ENCODE measurements around the gene KRTAP5-1.

Gene KRTAP5-1

DNA sequence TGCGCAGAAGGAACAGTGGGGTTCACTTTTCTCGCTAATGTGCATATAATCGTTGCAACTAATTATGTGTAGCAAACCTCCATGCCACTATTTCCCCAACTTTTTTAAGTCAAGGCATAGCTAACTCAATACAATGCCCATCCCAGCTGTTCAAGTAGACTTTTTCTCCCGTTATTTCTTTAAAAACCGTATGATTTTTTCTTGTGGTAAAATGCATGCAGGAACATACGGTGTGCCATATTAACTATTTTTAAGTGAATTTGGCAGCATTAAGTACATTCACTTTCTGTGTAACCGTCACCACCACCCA lies 10.2 kb downstream of the KRTAP5-1 start:
- peak overlapping the region in 6 of 11 experiments; percentile 26 to 96 (median 69); a peak in 6 of 22 replicates for H3K9ac ChIP-seq
- H3K36me3 ChIP-seq = no peaks in the 10 kb centered on the region; a peak in 2 of 22 replicates
- peaks cover 15 to 25% (median 24%) of the 10 kb centered on the region in 11 experiments for H3K9me3 ChIP-seq (replicated peaks in 1 of 11)
- peaks cover 0 to 32% (median 24%) of the 10 kb centered on the region in 11 experiments; a peak in 20 of 22 replicates for H4K20me1 ChIP-seq
- peak overlapping the region; percentile 93 to 98 (median 96) for H3K4me2 ChIP-seq
- peaks cover 27 to 48% (median 37%) of the 10 kb centered on the region in 10 experiments; a peak in 19 of 20 replicates for H3K4me1 ChIP-seq
- H3K27ac ChIP-seq = no peak overlapping the region
- no peak for TF ChIP-seq Cebpa-rat (IDR thresholded peaks at IDR 0.05)
- peaks cover 49 to 93% (median 86%) of the 10 kb centered on the region in 11 experiments for H3K27me3 ChIP-seq
- peak overlapping the region in 6 of 10 experiments; percentile 62 to 75 (median 70); a peak in 8 of 20 replicates for H3K4me3 ChIP-seq

DNA sequence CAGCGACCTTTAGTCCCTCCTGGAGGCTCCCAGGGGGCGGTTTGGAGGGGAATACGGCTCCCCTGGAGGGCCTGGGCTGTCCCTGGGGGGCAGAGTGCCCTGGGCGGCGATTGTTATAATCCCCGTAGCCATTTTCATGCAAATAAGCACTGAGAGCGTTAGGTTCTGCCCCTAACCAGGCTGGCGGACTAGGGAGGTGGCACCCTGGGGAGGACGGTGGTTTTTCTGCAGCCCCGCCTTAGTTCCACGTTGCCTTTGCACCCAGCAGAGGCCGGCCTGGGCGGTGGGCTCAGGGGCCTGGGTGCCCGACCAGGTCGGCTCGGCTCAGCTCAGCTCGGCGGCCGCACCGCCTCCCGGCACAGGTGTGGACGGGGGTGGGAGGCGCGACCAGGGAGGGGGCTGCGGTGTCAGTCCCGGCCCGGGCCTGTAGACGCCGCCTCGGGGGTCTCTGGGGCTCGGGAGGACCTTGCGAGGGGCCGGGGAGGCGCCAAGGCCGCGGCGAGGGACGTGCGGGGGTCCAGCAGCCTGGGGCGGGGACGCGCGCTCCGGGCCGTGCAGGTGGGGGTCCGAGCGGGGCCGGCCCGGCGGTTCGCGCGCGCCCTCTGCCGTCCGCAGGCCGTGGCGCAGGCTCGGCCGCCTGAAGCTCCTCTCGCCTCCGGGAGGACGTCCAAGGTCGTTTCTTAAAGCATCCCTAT lies 10.7 kb downstream of the KRTAP5-1 start:
- H3K27me3 ChIP-seq = peaks cover 54 to 94% (median 88%) of the 10 kb centered on the region in 11 experiments
- H3K27ac ChIP-seq = peak overlapping the region in 5 of 11 experiments; percentile 8 to 91 (median 27); a peak in 7 of 22 replicates
- H3K9ac ChIP-seq = peak overlapping the region in 10 of 11 experiments; percentile 26 to 96 (median 69); a peak in 16 of 22 replicates
- H4K20me1 ChIP-seq = peaks cover 4 to 37% (median 29%) of the 10 kb centered on the region in 11 experiments; a peak in 21 of 22 replicates
- peak overlapping the region; percentile 93 to 98 (median 96) for H3K4me2 ChIP-seq
- H3K9me3 ChIP-seq (replicated peaks in 1 of 11) = peaks cover 15 to 21% (median 19%) of the 10 kb centered on the region in 11 experiments
- no peaks in the 10 kb centered on the region; a peak in 2 of 22 replicates for H3K36me3 ChIP-seq
- peaks cover 29 to 53% (median 38%) of the 10 kb centered on the region in 10 experiments; a peak in 19 of 20 replicates for H3K4me1 ChIP-seq
- H3K4me3 ChIP-seq = peak overlapping the region; percentile 62 to 75 (median 68)
- TF ChIP-seq Cebpa-rat (IDR thresholded peaks at IDR 0.05) = no peak

DNA sequence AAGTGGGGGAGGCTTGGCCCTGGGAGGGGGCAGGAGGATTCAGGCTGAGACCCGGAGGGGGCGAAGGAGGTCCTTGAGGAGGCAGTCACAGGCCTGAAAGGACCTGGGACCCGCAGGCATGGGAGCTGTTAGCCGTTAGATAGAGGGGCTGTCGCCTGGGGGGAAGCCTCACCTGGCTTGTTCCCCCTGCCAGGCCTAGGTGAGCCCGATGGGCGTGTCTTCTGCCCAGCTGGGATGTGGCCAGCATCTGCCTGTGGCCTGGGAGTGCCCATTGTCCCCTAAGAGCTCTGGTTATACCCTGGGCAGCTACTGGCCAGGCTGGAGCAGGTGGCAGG lies 11.2 kb downstream of the KRTAP5-1 start:
- no peaks in the 10 kb centered on the region; a peak in 2 of 22 replicates for H3K36me3 ChIP-seq
- peaks cover 6 to 42% (median 34%) of the 10 kb centered on the region in 11 experiments; a peak in 21 of 22 replicates for H4K20me1 ChIP-seq
- H3K9ac ChIP-seq = peak overlapping the region in 9 of 11 experiments; percentile 36 to 96 (median 79); a peak in 13 of 22 replicates
- H3K4me3 ChIP-seq = peak overlapping the region; percentile 62 to 75 (median 68)
- peak overlapping the region; percentile 93 to 98 (median 96) for H3K4me2 ChIP-seq
- TF ChIP-seq Cebpa-rat (IDR thresholded peaks at IDR 0.05) = no peak
- peaks cover 29 to 58% (median 40%) of the 10 kb centered on the region in 10 experiments; a peak in 19 of 20 replicates for H3K4me1 ChIP-seq
- peak overlapping the region in 3 of 11 experiments; percentile 21 to 91 (median 85); a peak in 6 of 22 replicates for H3K27ac ChIP-seq
- H3K9me3 ChIP-seq (replicated peaks in 1 of 11) = peaks cover 13 to 15% (median 14%) of the 10 kb centered on the region in 11 experiments
- peaks cover 58 to 95% (median 92%) of the 10 kb centered on the region in 11 experiments for H3K27me3 ChIP-seq

DNA sequence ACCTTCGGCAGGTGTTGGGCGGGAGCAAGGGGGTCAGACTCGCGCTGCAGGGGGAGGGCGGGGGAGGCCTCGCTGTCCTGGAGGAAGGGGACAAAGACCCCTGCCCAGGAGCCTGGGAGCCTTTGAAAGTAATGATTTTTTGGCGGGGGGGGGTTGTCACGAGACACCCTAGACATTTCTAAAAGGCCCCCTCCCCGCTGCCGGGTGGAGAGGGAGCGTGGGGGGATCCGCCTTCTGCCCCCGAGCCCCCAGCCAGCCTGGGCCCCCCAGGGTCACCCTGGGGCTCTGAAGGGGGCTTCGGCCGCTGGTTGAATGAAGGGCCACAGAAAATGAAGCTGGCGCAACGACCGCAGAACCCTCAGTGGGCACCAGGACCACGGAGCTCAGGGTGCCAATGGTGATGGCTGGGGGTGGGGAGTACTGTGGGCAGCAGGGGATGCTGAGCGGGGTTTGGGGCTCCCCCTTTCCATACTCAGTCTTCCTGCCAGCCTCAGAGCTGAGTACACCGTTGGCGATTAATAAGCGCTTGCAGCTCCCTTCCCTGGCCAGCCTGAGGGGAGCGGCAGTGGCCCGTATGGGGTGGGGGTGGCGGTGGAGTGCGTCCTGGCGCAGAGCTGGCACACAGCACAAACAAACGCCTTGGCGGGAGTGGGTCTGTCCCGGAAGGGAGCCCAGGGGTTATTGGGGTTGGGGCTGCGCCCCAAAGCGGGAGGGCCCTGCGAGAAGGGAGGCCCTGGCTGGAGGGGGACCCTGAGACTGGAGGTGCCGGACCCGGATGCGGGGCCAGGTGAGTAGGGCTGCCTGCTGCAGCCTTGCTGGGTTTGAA lies 11.8 kb downstream of the KRTAP5-1 start:
- H3K27me3 ChIP-seq = peaks cover 58 to 95% (median 92%) of the 10 kb centered on the region in 11 experiments
- H3K9ac ChIP-seq = peak overlapping the region in 9 of 11 experiments; percentile 36 to 96 (median 79); a peak in 15 of 22 replicates

DNA sequence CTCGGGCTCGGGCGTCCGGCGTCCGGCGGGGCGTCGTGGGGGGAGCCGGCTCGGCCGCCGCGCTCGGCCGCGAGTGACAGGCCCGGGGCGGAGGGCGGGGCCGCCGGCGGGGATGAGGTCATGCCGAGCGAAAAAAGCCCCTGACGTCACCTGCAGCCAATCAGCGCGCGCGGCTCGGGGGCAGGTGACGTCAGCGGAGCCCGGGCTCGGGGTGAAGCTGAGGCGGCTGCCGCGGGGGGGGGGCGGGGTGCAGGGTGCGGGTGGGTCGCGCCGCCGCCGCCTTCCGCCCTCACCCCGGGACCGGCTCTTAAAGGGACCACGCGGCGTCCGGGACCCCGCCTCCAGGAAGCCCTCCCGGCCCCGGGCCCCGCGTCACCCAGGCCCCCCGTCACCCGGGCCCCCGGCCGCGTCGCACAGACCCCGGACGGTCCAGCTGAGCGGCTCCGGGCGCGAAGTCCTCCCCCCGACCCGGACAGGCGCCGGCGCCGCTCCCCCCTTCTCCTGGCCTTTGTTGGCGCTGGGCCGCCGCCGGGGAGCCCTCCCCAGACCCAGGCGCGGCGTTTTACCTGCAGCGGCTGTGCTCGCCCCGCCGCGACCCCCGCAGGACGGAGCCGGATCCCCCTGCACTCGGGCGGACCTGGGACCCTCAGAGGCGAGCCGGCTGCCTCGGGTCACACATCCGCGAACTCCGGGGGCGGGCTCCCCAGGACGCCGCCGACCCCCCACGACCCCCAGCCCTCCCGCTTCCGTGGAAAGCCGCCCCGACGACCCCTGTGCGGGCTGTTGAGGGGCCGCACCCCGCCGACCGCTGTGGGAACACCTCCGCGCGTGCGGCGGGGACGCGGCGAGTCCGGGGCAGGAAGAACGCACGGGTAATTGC lies 12.6 kb downstream of the KRTAP5-1 start, which contains the start of gene DUSP8:
Gene DUSP8 (minus strand): TSS at position 75 of the 880 bp plus-strand sequence. CDS start 6,445 bp downstream, outside the sequence.
- Histone ChIP-seq H3K4me1 (peaks cover 29 to 57% (median 45%) of the 10 kb centered on the region in 10 experiments; a peak in 19 of 20 replicates), H3K27ac (peak within 1 kb of the TSS; percentile 47 to 91 (median 75); a peak in 21 of 22 replicates), H3K9ac (peak within 1 kb of the TSS; percentile 66 to 96 (median 79); a peak in 21 of 22 replicates), H4K20me1 (peaks cover 19 to 56% (median 48%) of the 10 kb centered on the region in 11 experiments), H3K4me2 (peak within 1 kb of the TSS; percentile 93 to 98 (median 96)), H3K4me3 (peak within 1 kb of the TSS; percentile 62 to 75 (median 68)), H3K27me3 (peaks cover 58 to 96% (median 88%) of the 10 kb centered on the region in 11 experiments), H3K9me3 (replicated peaks in 1 of 11) (peaks cover 0 to 1% (median 0%) of the 10 kb centered on the region in 11 experiments; a peak in 5 of 22 replicates), H3K36me3 (no peaks in the 10 kb centered on the region)
- no peak for TF ChIP-seq Cebpa-rat (IDR thresholded peaks at IDR 0.05)

More for the DNA sequence above, 11.8 kb downstream of the KRTAP5-1 start:
- TF ChIP-seq Cebpa-rat (IDR thresholded peaks at IDR 0.05) = no peak
- peaks cover 8 to 10% (median 8%) of the 10 kb centered on the region in 11 experiments for H3K9me3 ChIP-seq (replicated peaks in 1 of 11)
- H4K20me1 ChIP-seq = peaks cover 11 to 48% (median 40%) of the 10 kb centered on the region in 11 experiments
- peak overlapping the region; percentile 62 to 75 (median 68); a peak in 19 of 20 replicates for H3K4me3 ChIP-seq
- H3K36me3 ChIP-seq = no peaks in the 10 kb centered on the region; a peak in 2 of 22 replicates
- H3K4me1 ChIP-seq = peaks cover 29 to 58% (median 43%) of the 10 kb centered on the region in 10 experiments; a peak in 19 of 20 replicates
- H3K4me2 ChIP-seq = peak overlapping the region; percentile 93 to 98 (median 96)
- peak overlapping the region in 3 of 11 experiments; percentile 81 to 91 (median 85); a peak in 8 of 22 replicates for H3K27ac ChIP-seq

DNA sequence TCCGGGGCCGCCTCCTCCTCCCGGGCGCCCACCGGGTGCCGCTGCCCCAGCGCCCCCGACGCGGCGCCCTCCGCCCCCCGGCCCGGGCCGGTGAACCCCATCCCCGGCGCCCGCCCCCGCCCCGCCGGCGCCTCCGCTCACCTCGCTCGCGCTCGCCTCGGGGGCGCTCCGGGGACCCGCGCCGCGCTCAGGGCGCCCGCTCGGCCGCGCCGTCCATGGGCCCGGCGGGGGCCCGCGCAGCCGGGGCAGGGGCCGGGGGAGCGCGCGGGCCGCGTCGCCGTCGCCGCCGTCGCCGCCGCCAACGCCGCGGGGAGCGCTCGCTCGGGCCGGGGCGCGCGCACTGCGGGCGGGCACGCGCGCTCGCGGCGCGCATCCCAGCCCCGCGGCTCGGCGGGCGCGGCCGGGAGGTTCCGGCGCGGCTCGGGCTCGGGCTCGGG lies 13.3 kb downstream of the KRTAP5-1 start:
- H3K27ac ChIP-seq = peak overlapping the region in 9 of 11 experiments; percentile 35 to 91 (median 75); a peak in 17 of 22 replicates

More for the DNA sequence above, 13.3 kb downstream of the KRTAP5-1 start:
- Histone ChIP-seq H3K4me1 (peaks cover 29 to 57% (median 45%) of the 10 kb centered on the region in 10 experiments; a peak in 19 of 20 replicates), H3K9ac (peak overlapping the region; percentile 66 to 96 (median 79); a peak in 21 of 22 replicates), H3K4me3 (peak overlapping the region; percentile 62 to 75 (median 68)), H3K4me2 (peak overlapping the region; percentile 86 to 98 (median 96); a peak in 21 of 22 replicates), H4K20me1 (peaks cover 26 to 63% (median 55%) of the 10 kb centered on the region in 11 experiments), H3K27me3 (peaks cover 58 to 99% (median 88%) of the 10 kb centered on the region in 11 experiments), H3K9me3 (replicated peaks in 1 of 11) (no peaks in the 10 kb centered on the region), H3K36me3 (no peaks in the 10 kb centered on the region)
- no peak for TF ChIP-seq Cebpa-rat (IDR thresholded peaks at IDR 0.05)
